Upper lobe of left lung (tissue), 4 donors: ENCODE results near the gene KLHL17.

Experiments used
- POLR2AphosphoS5 ChIP-seq, 2 donors: sonication (generic); formaldehyde crosslinking; IDR thresholded peaks; one replicate each; pipeline ENCODE4 v1.5.1; 2017; ENCODE audit warnings: antibody characterized with exemption in 2 of 2
- TF ChIP-seq, protein P1 (sequence below), 6 experiments: fragments of 450-650 bp in 4 of 6; fragments of 200-600 bp in 2 of 6; sonication (generic) in 2 of 6; IDR thresholded peaks; one replicate each; pipeline ENCODE4 v1.5.1; 2016 to 2019; ENCODE audit warnings: antibody characterized with exemption in 6 of 6

DNA sequence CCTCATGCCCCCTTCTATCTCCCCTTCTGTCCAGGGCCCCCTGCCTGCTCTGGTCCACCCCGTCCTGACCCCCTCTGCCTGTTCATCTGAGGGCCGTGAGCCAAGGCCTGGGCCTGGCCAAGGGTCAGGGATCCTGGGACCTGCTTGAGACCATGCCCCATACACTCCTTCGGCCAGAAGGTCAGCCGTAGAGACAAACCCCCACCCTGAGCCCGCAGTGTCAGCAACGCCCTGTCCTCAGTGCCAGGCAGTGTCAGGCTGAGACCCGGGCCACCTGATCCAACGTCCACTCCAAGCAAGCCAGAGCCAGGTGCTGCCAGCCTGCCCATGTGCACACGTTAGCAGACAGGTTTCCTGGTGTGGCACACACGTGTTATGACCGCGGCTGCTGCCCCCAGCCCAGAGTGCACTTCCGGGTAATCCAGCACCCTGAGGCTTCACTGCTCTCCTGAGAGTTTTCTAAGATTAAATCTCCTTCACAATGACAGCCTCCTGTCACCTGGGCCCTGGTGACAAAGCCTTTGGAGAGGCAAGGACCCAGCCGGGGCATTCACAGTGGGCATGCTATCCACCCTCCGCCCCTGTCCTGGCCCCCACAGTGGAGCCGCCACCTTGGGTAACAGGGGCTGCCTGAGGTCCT, 46.8 kb upstream of the KLHL17 start:
- no peak for TF ChIP-seq POLR2AphosphoS5 (IDR thresholded peaks at IDR 0.05)
- TF ChIP-seq, protein P1, sequence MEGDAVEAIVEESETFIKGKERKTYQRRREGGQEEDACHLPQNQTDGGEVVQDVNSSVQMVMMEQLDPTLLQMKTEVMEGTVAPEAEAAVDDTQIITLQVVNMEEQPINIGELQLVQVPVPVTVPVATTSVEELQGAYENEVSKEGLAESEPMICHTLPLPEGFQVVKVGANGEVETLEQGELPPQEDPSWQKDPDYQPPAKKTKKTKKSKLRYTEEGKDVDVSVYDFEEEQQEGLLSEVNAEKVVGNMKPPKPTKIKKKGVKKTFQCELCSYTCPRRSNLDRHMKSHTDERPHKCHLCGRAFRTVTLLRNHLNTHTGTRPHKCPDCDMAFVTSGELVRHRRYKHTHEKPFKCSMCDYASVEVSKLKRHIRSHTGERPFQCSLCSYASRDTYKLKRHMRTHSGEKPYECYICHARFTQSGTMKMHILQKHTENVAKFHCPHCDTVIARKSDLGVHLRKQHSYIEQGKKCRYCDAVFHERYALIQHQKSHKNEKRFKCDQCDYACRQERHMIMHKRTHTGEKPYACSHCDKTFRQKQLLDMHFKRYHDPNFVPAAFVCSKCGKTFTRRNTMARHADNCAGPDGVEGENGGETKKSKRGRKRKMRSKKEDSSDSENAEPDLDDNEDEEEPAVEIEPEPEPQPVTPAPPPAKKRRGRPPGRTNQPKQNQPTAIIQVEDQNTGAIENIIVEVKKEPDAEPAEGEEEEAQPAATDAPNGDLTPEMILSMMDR (IDR thresholded peaks at IDR 0.05) = no peak
